AG10803 (cell line): ENCODE data around the gene CAPS.
A peak's percentile ranks its signal among the peaks of the same experiment; 100 is the strongest.

Source experiments
- DNase-seq: peaks from one replicate; pipeline ENCODE4 v3.0.0; 2010; ENCODE audit warnings: low read depth
- H3K4me3 ChIP-seq: 2 replicates; pipeline ENCODE4 v1.5.1; 2011; ENCODE audit warnings: mild to moderate bottlenecking, low read length, control low read depth
- CTCF ChIP-seq: conservative IDR thresholded peaks from 2 replicates; pipeline ENCODE4 v1.5.1; 2011; ENCODE audit warnings: mild to moderate bottlenecking, low read length, control low read depth, inconsistent platforms

Gene CAPS

DNA sequence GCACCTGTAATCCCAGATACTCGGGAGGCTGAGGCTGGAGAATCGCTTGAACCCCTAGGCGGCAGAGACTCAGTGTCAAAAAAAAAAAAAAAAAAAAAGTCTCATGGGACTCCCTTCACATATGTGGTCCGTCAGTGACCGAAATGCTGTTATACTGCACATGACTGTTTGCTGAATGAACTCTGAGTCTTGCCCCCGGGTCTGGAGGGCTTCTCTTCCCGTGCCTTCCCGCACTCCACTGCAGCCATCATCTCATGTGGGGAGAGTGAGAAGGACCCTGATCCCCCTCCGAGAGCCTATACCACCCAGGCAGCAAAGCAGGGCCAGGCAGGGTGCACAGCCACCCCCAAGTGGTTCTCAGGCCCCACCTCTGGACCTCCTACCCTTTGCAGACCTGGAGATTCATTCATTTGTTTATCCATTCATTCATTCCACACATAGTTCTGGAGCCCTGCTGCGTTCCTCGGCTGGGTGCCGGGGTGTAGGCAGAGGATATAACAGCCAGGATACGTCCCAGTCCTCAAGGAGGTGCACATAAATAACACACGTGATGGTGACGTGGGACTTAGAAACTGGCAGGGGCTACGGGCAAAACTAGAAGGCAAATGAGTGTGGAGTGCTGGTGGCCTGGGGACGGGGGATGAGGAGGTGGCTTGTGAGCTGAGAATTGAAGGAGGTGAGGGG lies 24.6 kb upstream of the CAPS start:
- no peak overlapping the region for H3K4me3 ChIP-seq
- peak; percentile 54 for DNase-seq
- TF ChIP-seq CTCF, result no peak

GRCh38 chr19:5890099-5890498 lies 24.0 kb upstream of the CAPS start:
- no peak overlapping the region for H3K4me3 ChIP-seq
- TF ChIP-seq CTCF, result no peak
- DNase-seq, result no peak

DNA sequence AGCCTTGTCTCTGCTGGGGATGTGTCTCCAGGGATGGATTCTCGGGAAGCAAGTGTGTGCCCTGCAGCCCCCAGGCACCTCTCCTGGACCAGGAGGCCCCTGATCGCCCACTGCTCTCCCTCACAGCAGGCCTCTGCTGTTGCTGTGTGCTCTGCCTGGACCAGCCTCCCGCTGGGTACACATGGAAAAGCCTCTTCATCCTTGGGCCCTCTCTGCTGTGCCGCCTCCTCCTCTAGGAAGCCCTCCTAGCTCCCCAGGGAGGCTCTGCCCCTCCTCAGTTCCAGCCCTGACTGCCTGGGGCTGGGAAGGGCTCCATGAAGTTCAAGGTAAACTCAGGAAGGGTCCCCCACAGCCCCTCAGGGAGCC lies 22.5 kb upstream of the CAPS start:
- no peak overlapping the region for H3K4me3 ChIP-seq
- TF ChIP-seq CTCF, result no peak
- no peak for DNase-seq

GRCh38 chr19:5891938-5892771 lies 21.9 kb upstream of the CAPS start:
- peak; percentile 75 for TF ChIP-seq CTCF
- no peak overlapping the region for H3K4me3 ChIP-seq
- DNase-seq, result peak; percentile 36

- no peak overlapping the region for H3K4me3 ChIP-seq
- TF ChIP-seq CTCF, result no peak
These were observed 21.2 kb upstream of the CAPS start for GRCh38 chr19:5892772-5893275.

GRCh38 chr19:5893296-5893903 lies 20.7 kb upstream of the CAPS start:
- DNase-seq, result no peak
- no peak; the same call in 1 of the 2 replicates for TF ChIP-seq CTCF

More at GRCh38 chr19:5892772-5893275, 21.2 kb upstream of the CAPS start:
- DNase-seq, result no peak

More at GRCh38 chr19:5893296-5893903, 20.7 kb upstream of the CAPS start:
- no peak overlapping the region for H3K4me3 ChIP-seq
